Stimulated activated CD4-positive, alpha-beta T cell treated with anti-CD3 and anti-CD28 coated beads, Interleukin-4, amount 100 ng/mL, for 48 hours (primary cell): Measurements from ENCODE around the gene CCDC102A.

Experiments
- DNase-seq, 2 donors: peaks; one replicate each; pipeline ENCODE4 v3.0.0-alpha.2; 2020; ENCODE audit warnings: low read depth in 2 of 2

The CCDC102A gene

GRCh38 chr16:57519796-57520360 is 16.5 kb downstream of the CCDC102A start:
- peak; percentile 68 to 80 for DNase-seq

DNA sequence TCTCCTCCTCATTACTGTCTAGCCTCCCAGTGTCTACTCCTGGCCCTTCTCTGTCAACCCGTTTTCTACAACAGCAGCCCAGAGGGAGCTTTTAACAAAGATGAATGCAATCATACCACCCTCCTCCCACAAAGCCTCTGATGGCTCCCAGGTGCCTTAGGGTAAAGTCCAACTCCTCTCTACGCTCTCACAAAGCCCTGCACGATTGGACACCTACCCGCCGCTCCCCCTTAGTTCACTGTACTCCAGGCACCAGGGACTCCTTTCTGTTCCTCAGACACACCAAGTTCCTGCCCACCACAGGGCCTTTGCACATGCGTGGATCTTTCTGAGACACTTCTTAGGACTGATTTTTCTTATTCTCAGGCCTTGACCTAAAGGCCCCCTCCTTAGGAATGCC is 17.4 kb downstream of the CCDC102A start:
- no peak for DNase-seq

- no peak for DNase-seq
Observed at GRCh38 chr16:57518520-57518919, 17.9 kb downstream of the CCDC102A start.

GRCh38 chr16:57517397-57518367 is 18.7 kb downstream of the CCDC102A start:
- no peak for DNase-seq

DNA sequence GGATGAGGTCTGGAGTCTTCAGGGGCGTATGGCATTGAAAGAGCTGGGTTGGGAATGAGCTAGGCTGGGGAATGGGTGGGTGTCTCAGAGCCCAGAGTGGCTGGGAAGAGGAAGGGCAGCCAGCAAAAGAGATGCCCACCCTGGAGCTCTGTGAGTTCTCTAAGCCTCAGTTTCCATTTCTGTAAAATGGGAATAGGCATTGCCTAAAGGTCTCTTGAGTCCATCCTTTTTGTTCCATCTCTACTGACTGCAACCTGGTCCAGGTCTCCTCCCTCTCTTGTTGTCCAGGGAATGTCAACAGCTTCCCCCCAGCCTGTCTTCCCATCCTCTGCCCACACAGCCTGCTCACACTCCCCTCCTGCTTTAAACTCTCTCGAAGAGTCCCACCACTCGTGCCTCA is 19.6 kb downstream of the CCDC102A start:
- DNase-seq, result no peak

DNA sequence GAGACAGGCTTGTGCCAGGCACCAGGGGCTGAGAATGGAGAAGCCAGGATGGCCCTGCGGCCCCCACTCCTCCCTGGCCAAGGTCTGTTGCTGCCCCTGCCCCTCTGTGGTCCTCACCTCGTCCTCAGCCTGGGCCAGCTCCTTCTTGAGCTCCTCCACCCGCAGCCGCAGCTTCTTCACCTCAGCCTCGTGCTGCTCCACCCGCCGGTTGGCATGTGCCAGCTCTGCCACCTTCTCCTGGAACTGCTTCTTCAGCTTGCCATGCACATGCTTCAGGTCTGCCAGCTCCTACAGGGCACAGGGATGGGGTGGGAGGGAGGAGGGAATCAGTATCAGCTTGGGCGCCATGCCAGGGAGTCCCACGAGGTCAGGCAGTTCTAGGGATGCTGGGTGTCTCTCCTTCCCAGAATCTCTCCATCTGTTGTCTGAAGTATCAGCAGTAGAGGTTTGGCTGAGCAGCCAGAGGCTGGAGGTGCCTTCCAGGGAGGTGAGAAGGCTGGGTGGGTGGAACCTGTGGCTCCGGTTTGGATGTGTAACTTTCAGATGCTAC is 20.1 kb downstream of the CCDC102A start:
- DNase-seq, result no peak

DNA sequence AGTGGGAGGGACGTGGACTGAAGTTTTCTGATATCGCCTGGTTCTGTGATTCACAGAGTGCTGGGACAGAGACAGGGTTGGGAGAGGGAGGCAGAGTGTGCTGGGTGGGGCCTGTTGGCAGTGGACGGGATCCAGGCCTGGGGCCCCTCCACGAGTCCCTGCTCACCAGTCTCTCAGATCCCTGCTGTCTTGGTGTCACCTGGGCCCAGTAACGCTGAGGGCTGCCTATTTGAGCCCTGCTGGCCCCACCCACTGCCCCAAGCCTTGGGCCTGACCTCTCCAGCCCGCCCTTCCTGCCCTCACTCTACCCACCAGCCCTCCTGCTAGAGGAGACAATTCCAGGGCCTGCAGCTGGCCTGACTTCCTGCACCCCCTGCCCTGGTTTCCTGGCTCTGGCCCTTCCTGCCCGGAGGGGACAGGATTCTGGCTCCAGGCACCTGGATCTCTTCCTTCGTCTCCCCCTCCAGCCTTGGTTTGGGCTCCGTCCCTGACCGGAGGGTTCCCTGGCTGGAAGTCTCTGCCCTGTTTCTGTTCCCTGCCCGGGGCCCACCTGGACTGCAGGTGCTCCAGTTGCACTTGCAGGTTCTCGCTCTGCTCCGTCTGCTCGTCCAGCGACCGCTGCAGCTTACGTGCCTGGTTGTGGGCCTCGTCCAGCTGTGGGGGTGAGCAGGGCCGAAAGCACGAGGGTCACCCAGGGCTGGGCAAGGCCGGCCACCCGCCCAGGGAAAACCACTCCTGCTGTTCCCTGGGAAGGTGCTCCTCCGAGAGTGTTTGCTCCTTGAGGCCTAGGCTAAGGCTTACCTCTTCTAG is 21.4 kb downstream of the CCDC102A start:
- DNase-seq, result no peak

DNA sequence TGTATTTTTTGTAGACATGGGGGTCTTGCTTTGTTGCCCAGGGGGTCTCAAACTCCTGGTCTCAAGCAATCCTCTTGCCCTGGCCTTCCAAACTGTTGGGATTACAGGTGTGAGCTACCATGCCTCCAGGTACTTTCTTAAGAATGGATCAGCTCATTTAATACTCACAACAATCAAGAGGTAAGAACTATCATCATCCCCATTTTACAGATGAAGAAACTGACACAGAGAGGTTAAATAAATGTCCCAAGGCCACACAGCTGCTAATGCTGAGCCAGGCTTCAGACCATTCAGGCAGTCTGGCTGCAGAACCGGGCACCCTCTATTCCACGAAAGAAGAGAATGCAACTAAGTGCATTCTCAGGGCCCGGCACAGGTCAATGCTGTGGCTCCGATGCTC is 22.0 kb downstream of the CCDC102A start:
- DNase-seq, result no peak

DNA sequence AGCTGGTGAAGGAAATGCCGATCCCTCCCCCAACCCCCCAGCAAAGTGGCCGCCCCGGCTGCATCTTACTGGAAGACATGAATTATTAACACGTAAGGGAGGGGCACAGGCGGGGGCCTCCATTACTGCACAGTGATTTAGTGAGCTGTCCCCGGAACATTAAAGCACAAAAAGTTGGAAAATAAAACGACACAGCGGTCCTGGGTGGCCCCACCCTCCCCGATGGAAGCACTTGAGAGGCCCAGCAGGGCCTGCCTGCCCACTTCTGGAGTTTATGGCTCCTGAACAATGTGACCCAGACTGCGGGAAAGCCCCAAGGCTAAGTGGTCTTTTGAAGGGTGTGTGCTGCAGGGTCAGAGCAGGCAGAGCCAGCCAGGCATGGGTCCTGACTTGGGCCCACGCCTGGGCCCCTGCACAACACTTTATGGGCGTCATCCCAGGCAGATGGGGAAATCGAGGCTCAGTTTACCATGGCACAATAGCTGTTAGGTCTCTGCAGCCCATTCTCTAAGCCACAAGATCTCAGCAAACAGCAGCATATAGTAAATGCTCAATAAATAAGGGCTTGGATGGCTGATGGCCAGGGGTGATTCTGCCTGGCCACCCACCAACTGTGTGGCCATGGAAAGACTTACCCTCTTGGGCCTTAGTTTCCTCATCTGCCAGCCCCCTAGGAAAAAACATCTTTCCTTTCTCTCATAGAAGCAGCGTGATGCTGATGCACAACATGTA is 22.8 kb downstream of the CCDC102A start:
- DNase-seq, result no peak

GRCh38 chr16:57512296-57513001 is 23.9 kb downstream of the CCDC102A start:
- no peak for DNase-seq

DNA sequence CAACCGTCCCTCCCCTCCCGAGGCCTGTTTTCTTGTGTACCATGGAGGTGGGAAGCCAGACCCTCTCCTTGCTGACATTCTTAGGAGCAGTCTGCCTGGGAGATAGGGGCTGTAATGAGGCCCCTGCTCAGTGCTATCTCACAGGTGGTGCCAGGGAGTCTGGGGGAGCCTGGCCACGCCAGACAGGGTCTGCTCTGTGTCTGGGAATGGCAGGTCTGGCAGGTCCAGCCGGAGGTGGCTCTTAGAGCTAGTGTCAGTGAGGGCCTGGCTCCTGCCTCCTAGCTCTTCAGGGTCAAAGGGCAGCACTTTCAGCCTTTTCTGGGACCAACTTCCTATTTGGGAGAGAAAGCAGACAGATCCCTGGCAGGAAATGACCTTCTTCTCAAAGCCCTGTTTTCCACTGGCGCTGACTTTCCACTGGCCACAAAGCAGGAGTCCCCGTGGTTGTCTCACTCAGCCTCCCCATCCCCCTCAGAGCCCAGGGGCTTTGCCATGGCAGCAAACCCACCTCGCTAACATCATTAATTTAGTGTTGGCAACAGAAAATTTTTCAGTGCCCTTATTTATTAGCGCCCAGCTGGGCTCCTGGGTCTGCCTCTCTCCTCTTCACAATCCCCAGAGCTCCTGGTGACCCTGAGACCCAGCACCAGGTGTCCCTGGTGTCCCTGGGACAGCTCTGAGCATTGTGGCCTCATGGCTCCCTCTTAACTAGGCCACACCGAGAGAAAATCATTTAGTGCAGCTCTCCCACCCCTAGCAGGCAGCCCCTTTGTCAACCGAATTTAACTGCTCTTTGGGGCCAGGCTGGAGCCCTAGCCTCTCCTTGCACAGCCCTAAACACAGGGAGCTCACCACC is 26.1 kb downstream of the CCDC102A start:
- DNase-seq, result no peak

DNA sequence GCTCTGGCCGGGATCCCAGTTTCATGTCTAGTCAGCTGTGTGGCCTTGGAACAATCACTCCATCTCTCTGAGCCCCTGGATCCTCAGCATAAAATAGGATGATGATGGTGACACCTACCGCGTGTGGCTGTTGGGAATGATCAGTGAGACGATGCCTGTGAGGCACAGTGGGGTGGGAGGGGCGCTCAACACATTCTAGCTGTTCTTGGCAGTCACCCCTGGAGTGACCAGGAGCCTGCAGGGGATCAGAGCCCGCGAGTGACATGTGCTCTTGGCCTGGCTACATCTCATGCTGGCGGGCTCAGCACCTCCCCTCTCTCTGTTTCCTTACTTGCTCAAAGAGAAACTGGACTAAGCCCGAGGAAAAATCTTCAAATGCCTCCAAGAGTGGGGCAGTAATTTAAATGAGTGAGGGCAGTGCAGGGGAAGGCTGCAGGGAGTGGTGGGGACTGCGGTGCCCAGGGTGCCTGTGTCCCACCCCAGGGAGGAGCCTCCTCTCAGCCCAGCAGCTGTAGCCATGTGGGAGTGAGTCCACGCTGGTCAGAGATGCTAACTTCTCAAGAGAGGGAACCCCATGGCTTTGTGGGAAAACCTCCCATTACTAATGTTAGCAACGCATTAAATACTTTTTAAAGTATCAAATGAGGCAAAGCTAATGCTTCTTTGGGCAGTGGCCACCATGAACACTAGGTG is 27.0 kb downstream of the CCDC102A start:
- DNase-seq, result no peak

GRCh38 chr16:57508035-57508425 is 28.3 kb downstream of the CCDC102A start:
- DNase-seq, result no peak

- DNase-seq, result no peak
Observed at GRCh38 chr16:57507136-57508034, 29.0 kb downstream of the CCDC102A start.

DNA sequence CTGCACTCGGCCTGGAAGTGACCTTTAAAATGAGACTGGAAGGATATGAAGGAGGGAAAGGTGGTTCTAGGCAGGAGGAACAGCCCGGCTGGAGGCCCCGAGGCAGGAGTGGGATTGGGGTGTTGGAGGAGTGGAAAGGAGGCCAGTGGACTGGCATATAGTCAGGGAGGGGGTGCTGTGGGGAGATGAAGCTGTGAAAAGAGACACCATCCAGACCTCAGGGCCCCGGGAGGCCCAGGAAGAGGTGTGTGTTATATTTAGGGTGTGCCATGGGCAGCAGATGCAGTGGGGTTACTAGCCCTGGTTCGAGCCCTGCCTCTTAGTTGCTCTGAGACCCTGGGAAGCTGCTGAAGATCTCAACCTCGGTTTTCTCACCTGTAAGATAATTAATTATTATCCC is 31.2 kb downstream of the CCDC102A start:
- no peak for DNase-seq

- no peak for DNase-seq
Observed at GRCh38 chr16:57504491-57504890, 31.9 kb downstream of the CCDC102A start.

- DNase-seq, result no peak
Observed at GRCh38 chr16:57504001-57504400, 32.4 kb downstream of the CCDC102A start.

DNA sequence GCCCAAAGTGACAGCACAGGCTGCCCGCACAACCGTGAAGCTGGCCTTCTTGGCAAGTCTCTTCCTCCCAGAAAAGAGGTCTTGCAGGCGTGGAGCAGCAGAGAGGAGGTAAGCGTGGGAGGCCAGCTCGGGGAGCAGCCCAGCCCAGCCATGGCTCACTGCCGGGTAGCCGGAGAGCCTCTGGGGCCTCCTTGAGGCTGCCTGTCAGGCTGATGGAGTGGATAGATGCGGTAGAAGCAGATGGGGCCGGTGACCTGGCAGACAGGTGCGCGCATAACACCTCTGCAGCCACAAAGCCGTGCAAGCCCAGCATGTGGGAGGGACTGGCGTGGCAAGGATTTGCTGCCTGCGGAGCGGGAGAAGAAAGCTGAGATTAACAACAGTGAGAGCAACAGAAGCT is 33.0 kb downstream of the CCDC102A start:
- DNase-seq, result no peak
